Effector memory CD4-positive, alpha-beta T cell (primary cell): ENCODE results near the gene MEGF6.
A peak's percentile ranks its signal among the peaks of the same experiment; 100 is the strongest.
"Not testable (repeated sequence)": the region's sequence is repeated elsewhere in the genome, so short reads cannot be mapped to it uniquely, and the experiment has no call there.

Experiments used
- DNase-seq, 3 donors: peaks; one replicate each; pipeline ENCODE4 v3.0.0-alpha.2; 2020
- H3K27ac ChIP-seq: 2 replicates; pipeline ENCODE4 v1.7.0; 2013; ENCODE audit warnings: mild to moderate bottlenecking, low read length, moderate library complexity; ENCODE audit not compliant: insufficient read depth, poor library complexity, severe bottlenecking
- H3K27me3 ChIP-seq: replicated peaks from 2 replicates; pipeline ENCODE4 v1.7.0; 2013; ENCODE audit warnings: mild to moderate bottlenecking, low read length; ENCODE audit not compliant: insufficient read depth, control insufficient read depth, poor library complexity, severe bottlenecking
- H3K36me3 ChIP-seq: 2 replicates; pipeline ENCODE4 v1.7.0; 2013; ENCODE audit warnings: mild to moderate bottlenecking, low read length, moderate library complexity; ENCODE audit not compliant: control insufficient read depth, insufficient read depth
- H3K4me1 ChIP-seq: 2 replicates; pipeline ENCODE4 v1.7.0; 2013; ENCODE audit warnings: low read length, mild to moderate bottlenecking; ENCODE audit not compliant: control insufficient read depth, insufficient read depth, poor library complexity, severe bottlenecking
- H3K4me3 ChIP-seq: 2 replicates; pipeline ENCODE4 v1.7.0; 2013; ENCODE audit warnings: low read length, low read depth, mild to moderate bottlenecking; ENCODE audit not compliant: insufficient read depth, poor library complexity, severe bottlenecking
- H3K9me3 ChIP-seq: 2 replicates; pipeline ENCODE4 v1.7.0; 2013; ENCODE audit warnings: mild to moderate bottlenecking, low read length, moderate library complexity; ENCODE audit not compliant: control insufficient read depth

Gene MEGF6

DNA sequence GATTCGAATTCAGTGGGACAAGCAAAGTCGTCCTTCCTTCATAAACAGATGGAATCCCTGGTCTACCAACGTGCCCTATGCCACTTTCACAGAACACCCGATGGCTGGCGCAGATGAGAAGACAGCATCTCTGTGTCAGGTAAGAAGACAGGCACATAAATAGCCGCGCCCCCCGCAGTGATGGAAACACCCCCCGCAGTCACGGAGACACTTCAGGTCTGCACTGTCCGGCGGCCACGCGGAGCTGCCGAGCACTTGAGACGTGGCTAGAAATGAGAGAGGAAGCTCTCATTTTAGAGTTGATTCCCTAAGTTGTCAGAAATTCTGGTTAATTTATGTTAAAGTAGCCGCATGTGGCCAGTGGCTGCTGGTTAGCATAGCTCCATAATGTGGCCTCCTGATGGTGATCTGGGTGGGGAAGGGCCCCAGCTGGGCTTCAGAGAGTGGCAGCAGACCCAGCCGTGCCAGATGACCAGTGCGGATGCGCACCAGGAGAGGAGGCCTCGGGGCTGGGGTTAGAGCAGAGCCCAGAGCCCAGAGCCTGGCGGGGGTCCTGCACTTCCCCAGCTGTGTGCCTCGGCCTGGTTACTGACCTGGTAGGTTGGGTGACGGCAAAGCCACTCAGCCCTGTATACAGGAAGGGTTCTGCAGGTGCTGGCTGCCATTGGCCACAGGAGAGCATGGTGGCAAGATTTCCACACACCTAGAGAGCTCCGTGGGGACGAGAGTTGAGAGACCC, 16.4 kb upstream of the MEGF6 start:
- no peak overlapping the region for H3K27ac ChIP-seq
- peaks cover 15% of the 10 kb centered on the region for H3K4me1 ChIP-seq
- H3K27me3 ChIP-seq: no peaks in the 10 kb centered on the region
- H3K9me3 ChIP-seq: no peaks in the 10 kb centered on the region
- H3K36me3 ChIP-seq: peaks cover 36% of the 10 kb centered on the region
- no peak overlapping the region for H3K4me3 ChIP-seq
- no peak for DNase-seq

DNA sequence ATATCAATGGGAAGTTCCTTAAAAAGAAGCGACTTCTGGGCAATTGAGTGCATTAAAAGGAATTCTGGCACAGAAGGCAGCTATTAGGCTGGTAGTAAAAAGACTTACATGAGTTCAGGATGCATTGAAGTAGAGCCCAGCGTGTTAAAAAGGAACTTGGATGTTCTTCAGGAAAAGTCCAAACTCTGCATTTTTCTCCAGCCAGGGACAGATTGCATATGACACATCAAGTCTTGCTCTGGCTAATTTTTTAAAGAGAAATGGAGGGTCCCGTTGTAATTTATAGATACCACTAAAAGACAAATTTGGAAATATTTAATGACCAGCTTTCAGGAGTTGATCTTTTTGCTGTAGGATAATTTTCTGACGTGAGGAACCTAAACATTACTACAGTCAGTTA, 14.7 kb upstream of the MEGF6 start:
- Histone ChIP-seq H3K4me3 (no peak overlapping the region), H3K27me3 (no peaks in the 10 kb centered on the region), H3K9me3 (no peaks in the 10 kb centered on the region), H3K36me3 (peaks cover 31% of the 10 kb centered on the region), H3K4me1 (peaks cover 15% of the 10 kb centered on the region), H3K27ac (no peak overlapping the region)
- no peak for DNase-seq

DNA sequence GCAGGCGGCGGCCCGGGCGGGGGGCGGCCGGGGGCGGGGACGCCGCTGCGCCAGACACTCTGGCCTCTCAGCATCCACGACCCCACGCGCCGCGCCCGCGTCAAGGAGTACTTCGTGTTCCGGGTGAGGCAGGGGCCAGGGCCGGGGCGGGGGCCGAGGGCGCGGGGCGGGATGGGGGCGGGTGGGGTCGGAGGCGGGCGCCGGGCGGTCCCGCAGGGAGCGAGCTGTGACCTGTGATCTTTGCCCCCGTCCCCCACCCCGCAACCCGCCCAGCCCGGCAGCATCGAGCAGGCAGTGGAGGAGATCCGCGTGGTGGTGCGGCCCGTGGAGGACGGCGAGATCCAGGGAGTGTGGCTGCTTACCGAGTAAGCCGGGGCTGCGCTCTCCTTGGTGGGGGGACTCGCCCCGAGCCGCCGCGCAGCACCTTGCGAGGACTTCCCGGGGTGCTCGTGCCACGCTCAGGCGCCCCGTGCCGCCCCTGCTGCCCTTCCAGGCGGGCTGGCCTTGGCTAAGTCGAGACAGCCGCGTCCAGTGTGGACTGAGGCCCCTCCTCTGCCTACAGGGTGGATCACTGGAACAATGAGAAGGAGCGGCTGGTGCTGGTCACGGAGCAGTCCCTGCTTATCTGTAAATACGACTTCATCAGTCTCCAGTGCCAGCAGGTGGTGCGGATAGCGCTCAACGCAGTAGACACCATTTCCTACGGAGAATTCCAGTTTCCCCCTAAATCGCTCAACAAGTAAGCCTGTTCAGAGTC, 14.0 kb upstream of the MEGF6 start:
- H3K4me1 ChIP-seq: peaks cover 15% of the 10 kb centered on the region

DNA sequence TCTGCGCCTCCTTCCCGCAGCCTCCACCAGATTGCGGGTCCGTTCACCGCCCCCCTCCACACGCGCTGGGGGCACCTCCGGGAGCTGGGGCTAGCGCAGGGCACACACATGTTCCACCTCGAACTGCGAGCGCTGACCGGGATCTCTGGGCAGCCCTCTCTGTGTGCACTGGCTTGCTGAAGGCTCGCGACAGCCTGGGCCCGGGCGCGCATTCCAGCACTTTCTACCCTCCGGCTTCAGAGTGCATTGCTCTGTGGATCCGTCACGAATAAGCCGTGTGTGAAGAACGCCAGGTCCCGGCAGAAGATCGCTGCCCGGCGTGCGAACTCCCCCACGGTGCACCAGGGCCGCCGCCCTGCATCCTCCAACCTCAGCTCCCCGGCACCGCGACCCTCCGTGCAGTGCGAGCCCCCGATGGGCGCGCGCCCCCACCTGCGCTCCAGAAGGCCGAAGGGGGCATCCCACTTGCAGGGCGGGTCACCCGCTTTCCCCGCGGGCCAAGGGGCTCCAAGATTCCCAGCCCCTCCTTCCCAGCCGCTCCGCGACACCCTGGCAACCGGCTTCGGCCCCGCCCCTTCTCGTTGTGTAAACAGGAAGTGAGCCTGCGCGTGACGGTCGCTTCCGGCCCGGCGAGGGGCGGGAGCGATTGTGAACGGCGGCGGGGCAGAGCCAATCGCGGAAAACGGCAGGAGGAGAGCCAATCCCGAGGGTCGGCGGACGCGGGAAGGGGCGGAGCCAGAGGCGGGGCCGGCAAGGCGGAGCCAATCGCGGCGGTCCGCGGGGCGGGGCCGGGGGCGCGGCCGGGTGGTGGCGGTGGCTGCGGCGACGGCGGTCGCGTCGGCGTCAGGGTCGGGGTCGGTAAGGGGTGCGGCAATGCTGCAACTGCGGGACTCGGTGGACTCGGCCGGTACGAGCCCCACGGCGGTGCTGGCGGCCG, 13.2 kb upstream of the MEGF6 start, which contains the start of gene TPRG1L:
TPRG1L (plus strand) TSS at position 816 of the 937 bp plus-strand sequence; CDS start at position 874, 58 bp downstream.
- peak; percentile 97 to 98 (median 98) for DNase-seq
- H3K36me3 ChIP-seq: peaks cover 22% of the 10 kb centered on the region
- H3K4me1 ChIP-seq: peaks cover 15% of the 10 kb centered on the region
- H3K4me3 ChIP-seq: peak within 1 kb of the TSS; percentile 98
- peak within 1 kb of the TSS; percentile 75 for H3K27ac ChIP-seq
- H3K27me3 ChIP-seq: no peaks in the 10 kb centered on the region
- no peaks in the 10 kb centered on the region for H3K9me3 ChIP-seq

More for the DNA sequence above, 14.0 kb upstream of the MEGF6 start:
- DNase-seq: no peak
- Histone ChIP-seq H3K9me3 (no peaks in the 10 kb centered on the region), H3K27ac (peak overlapping the region; percentile 66), H3K36me3 (peaks cover 26% of the 10 kb centered on the region), H3K27me3 (no peaks in the 10 kb centered on the region), H3K4me3 (peak overlapping the region; percentile 64)

DNA sequence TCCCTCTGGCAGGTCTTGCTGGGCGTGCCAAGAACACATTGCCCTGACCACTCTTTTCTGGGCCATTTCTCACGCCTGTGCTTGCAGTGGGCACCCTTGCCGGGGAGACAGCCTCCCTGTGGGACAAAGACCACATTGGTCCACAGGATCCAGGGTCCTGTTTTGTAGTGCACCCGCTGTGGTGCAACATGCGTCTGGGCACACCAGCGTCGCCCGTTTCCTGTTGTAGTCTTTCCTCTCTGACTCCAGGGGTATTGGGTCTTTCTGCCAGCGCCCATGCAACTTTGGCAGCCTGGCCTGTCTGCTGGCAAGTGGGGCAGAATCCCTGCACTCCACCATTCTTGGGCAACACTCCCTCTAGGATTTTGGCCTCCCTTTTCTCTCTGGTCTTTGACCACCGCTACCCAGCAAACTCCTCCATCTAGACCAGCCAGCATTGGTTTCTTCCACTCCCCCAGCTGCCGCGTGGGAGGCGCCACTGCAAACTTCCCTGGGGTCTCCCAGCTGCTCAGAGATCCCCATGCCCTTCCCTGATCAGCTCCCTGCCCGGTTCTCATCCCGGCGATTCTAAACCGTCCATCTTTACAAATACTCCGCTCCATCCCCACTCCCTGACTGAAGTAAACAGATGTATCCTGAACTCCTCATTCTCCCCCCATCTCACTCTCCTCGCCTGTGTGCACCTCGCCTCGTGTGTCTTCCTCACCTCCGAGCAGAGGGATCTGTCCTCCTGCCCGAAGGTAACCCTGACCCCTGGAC, 12.3 kb upstream of the MEGF6 start:
- Histone ChIP-seq H3K36me3 (peaks cover 14% of the 10 kb centered on the region), H3K4me1 (peaks cover 20% of the 10 kb centered on the region), H3K4me3 (peak overlapping the region; percentile 98), H3K27ac (peak overlapping the region; percentile 75), H3K9me3 (no peaks in the 10 kb centered on the region), H3K27me3 (no peaks in the 10 kb centered on the region)
- no peak for DNase-seq

DNA sequence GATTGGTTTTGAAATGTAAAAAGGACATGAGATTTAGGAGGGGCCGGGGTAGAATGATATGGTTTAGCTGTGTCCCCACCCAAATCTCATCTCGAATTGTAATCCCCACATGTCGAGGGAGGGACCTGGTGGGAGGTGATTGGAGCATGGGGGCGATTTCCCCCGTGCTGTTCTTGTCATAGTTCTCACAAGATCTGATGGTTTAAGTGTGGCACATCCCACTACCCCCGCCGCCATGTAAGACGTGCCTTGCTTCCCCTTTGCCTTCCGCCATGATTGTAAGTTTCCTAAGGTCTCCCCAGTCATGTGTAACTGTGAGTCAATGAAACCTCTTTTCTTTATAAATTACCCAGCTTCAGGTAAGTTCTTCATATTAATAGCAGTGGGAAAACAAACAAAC, 10.8 kb upstream of the MEGF6 start:
- H3K9me3 ChIP-seq, H3K27me3 ChIP-seq, H3K4me3 ChIP-seq, DNase-seq, H3K27ac ChIP-seq, H3K36me3 ChIP-seq: not testable (repeated sequence)
- H3K4me1 ChIP-seq: peaks cover 20% of the 10 kb centered on the region

DNA sequence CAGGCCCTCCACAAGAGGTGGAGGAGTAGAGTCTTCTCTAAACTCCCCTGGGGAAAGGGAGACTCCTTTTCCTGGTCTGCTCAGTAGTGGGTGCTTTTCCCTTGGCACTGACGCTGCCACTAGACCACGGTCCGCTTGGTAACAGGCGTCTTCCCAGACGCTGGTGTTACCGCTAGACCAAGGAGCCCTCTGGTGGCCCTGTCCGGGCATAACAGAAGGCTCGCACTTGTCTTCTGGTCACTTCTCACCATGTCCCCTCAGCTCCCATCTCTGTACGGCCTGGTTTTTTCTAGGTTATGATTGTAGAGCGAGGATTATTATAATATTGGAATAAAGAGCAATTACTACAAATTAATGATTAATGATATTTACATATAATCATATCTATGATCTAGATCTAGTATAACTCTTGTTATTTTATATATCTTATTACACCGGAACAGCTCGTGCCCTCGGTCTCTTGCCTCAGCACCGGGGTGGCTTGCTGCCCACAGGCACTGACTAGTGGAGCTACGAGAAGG, 9.9 kb upstream of the MEGF6 start:
- not testable (repeated sequence) for H3K4me3 ChIP-seq, H3K27me3 ChIP-seq, DNase-seq, H3K36me3 ChIP-seq, H3K9me3 ChIP-seq, H3K27ac ChIP-seq
- H3K4me1 ChIP-seq: peaks cover 20% of the 10 kb centered on the region

DNA sequence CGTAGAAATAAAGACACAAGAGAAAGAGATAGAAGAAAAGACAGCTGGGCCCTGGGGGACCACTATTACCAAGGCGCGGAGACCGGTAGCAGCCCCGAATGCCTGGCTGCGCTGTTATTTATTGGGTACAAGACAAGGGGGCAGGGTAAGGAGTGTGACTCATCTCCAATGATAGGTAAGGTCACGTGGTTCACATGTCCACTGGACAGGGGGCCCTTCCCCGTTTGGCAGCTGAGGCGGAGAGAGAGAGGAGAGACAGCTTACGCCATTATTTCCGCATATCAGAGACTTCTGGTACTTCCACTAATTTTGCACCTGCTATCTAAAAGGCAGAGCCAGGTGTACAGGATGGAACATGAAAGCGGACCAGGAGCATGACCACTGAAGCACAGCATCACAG, 9.4 kb upstream of the MEGF6 start:
- no peak overlapping the region for H3K4me3 ChIP-seq
- H3K4me1 ChIP-seq: peaks cover 20% of the 10 kb centered on the region
- no peaks in the 10 kb centered on the region for H3K36me3 ChIP-seq
- no peak for DNase-seq
- H3K9me3 ChIP-seq: no peaks in the 10 kb centered on the region
- H3K27ac ChIP-seq: no peak overlapping the region
- H3K27me3 ChIP-seq: no peaks in the 10 kb centered on the region
